Measurements from ENCODE around the gene CCER1.

The CCER1 gene

GRCh38 chr12:90964616-90965015 is 9.6 kb upstream of the CCER1 start:
- H3K9ac ChIP-seq (ENCODE audit: low read depth, low read length, poor library complexity, severe bottlenecking) = no peak overlapping the region
- no peaks in the 10 kb centered on the region for H3K9me2 ChIP-seq (replicated peaks; ENCODE audit: low read depth, low read length)
- no peak overlapping the region for H3K4me2 ChIP-seq (ENCODE audit: low read depth, low read length, poor library complexity, severe bottlenecking)
- no peak overlapping the region for H2AFZ ChIP-seq (ENCODE audit: low read length)
- no peaks in the 10 kb centered on the region for H4K20me1 ChIP-seq (ENCODE audit: insufficient read depth, low read length, poor library complexity, severe bottlenecking)
- TF ChIP-seq CTCF (conservative IDR thresholded peaks at IDR 0.05; ENCODE audit: low read length) (no peak), EZH2phosphoT487 (IDR thresholded peaks at IDR 0.05; ENCODE audit: borderline replicate concordance) (no peak)
- no peaks in the 10 kb centered on the region for H3K9me3 ChIP-seq (ENCODE audit: insufficient read depth, low read depth, low read length)
- no peaks in the 10 kb centered on the region for H3K79me2 ChIP-seq (ENCODE audit: insufficient read depth, low read length)
- no peaks in the 10 kb centered on the region for H3K4me1 ChIP-seq (ENCODE audit: insufficient read depth, low read length, poor library complexity, severe bottlenecking)
- H3K27me3 ChIP-seq (ENCODE audit: insufficient read depth, low read length, poor library complexity, severe bottlenecking) = no peaks in the 10 kb centered on the region
- H3K36me3 ChIP-seq (ENCODE audit: insufficient read depth, low read length) = no peaks in the 10 kb centered on the region
- H3F3A ChIP-seq (ENCODE audit: low read depth) = no peaks in the 10 kb centered on the region
- no peak overlapping the region for H3K4me3 ChIP-seq (ENCODE audit: low read length, poor library complexity, severe bottlenecking)

GRCh38 chr12:90963946-90964345 is 9.0 kb upstream of the CCER1 start:
- H4K20me1 ChIP-seq (ENCODE audit: insufficient read depth, low read length, poor library complexity, severe bottlenecking) = no peaks in the 10 kb centered on the region
- no peak overlapping the region for H3K9ac ChIP-seq (ENCODE audit: low read depth, low read length, poor library complexity, severe bottlenecking)
- H3K4me2 ChIP-seq (ENCODE audit: low read depth, low read length, poor library complexity, severe bottlenecking) = no peak overlapping the region
- H3K9me3 ChIP-seq (ENCODE audit: insufficient read depth, low read depth, low read length) = no peaks in the 10 kb centered on the region
- H2AFZ ChIP-seq (ENCODE audit: low read length) = no peak overlapping the region
- no peak for TF ChIP-seq CTCF (conservative IDR thresholded peaks at IDR 0.05; ENCODE audit: low read length)
- no peak for TF ChIP-seq EZH2phosphoT487 (IDR thresholded peaks at IDR 0.05; ENCODE audit: borderline replicate concordance)
- no peaks in the 10 kb centered on the region for H3K79me2 ChIP-seq (ENCODE audit: insufficient read depth, low read length)
- H3K4me3 ChIP-seq (ENCODE audit: low read length, poor library complexity, severe bottlenecking) = no peak overlapping the region
- no peaks in the 10 kb centered on the region for H3K36me3 ChIP-seq (ENCODE audit: insufficient read depth, low read length)
- no peaks in the 10 kb centered on the region for H3K27me3 ChIP-seq (ENCODE audit: insufficient read depth, low read length, poor library complexity, severe bottlenecking)
- H3K4me1 ChIP-seq (ENCODE audit: insufficient read depth, low read length, poor library complexity, severe bottlenecking) = no peaks in the 10 kb centered on the region
- H3K9me2 ChIP-seq (replicated peaks; ENCODE audit: low read depth, low read length) = no peaks in the 10 kb centered on the region
- H3F3A ChIP-seq (ENCODE audit: low read depth) = no peaks in the 10 kb centered on the region

- no peaks in the 10 kb centered on the region for H3K9me2 ChIP-seq (replicated peaks; ENCODE audit: low read depth, low read length)
- H3K4me1 ChIP-seq (ENCODE audit: insufficient read depth, low read length, poor library complexity, severe bottlenecking) = no peaks in the 10 kb centered on the region
- no peaks in the 10 kb centered on the region for H4K20me1 ChIP-seq (ENCODE audit: insufficient read depth, low read length, poor library complexity, severe bottlenecking)
- H3F3A ChIP-seq (ENCODE audit: low read depth) = no peaks in the 10 kb centered on the region
- H3K36me3 ChIP-seq (ENCODE audit: insufficient read depth, low read length) = no peaks in the 10 kb centered on the region
- no peaks in the 10 kb centered on the region for H3K9me3 ChIP-seq (ENCODE audit: insufficient read depth, low read depth, low read length)
- TF ChIP-seq EZH2phosphoT487 (IDR thresholded peaks at IDR 0.05; ENCODE audit: borderline replicate concordance) (no peak), CTCF (conservative IDR thresholded peaks at IDR 0.05; ENCODE audit: low read length) (no peak)
- H3K9ac ChIP-seq (ENCODE audit: low read depth, low read length, poor library complexity, severe bottlenecking) = no peak overlapping the region
- H3K79me2 ChIP-seq (ENCODE audit: insufficient read depth, low read length) = no peaks in the 10 kb centered on the region
- no peak overlapping the region for H3K4me3 ChIP-seq (ENCODE audit: low read length, poor library complexity, severe bottlenecking)
- no peak overlapping the region for H2AFZ ChIP-seq (ENCODE audit: low read length)
- H3K4me2 ChIP-seq (ENCODE audit: low read depth, low read length, poor library complexity, severe bottlenecking) = no peak overlapping the region
- H3K27me3 ChIP-seq (ENCODE audit: insufficient read depth, low read length, poor library complexity, severe bottlenecking) = no peaks in the 10 kb centered on the region
Measured at GRCh38 chr12:90961154-90961553, 6.2 kb upstream of the CCER1 start.

Measured in Loucy (cell line).